Placental epithelial cell (primary cell): Measurements from ENCODE around the gene SPINK1. TPM values are rescaled to one million over a fixed set of nuclear protein-coding genes. Genes with fewer than 3 reads are reported as not detected.

Source experiments
- total RNA-seq: library from RNA; depleted of rRNA; stranded (reverse); fragments of >200 nt; gene quantifications from 2 replicates; pipeline ENCODE4 v1.2.3, GENCODE V29; 2012

Gene SPINK1
- total RNA-seq = not detected in 2 replicates

GRCh38 chr5:147831465-147831864 is at the start of gene SPINK1:
Gene SPINK1 (minus strand): TSS chr5:147831671. CDS start chr5:147831577, 94 bp downstream.

GRCh38 chr5:147878066-147878759 is 46.7 kb upstream of the SPINK1 start, which contains the start of gene SCGB3A2:
Gene SCGB3A2 (plus strand): TSS chr5:147878711. CDS start chr5:147878804, 93 bp downstream.

GRCh38 chr5:147782110-147783028 is 49.1 kb downstream of the SPINK1 start, which contains the start of gene JAKMIP2:
Gene JAKMIP2 (minus strand): TSS chr5:147782728. CDS start chr5:147671806, 110,922 bp downstream.

Other genes starting within 250 kb of the SPINK1 start
- not detected in 2 replicates for gene JAKMIP2, start 48.9 kb downstream of the SPINK1 start, total RNA-seq
- gene SCGB3A2, start 47.0 kb upstream of the SPINK1 start, total RNA-seq = 1.2 TPM in 1 of 2 replicates, not detected in the other
- gene C5orf46, start 74.9 kb upstream of the SPINK1 start, total RNA-seq = 9.9 and 22.0 TPM in 2 replicates
- not detected in 2 replicates for gene SPINK5, start 232.3 kb upstream of the SPINK1 start, total RNA-seq